RCC 7860 (cell line): ENCODE measurements around the gene STK10.
"Not testable (repeated sequence)": the region's sequence is repeated elsewhere in the genome, so short reads cannot be mapped to it uniquely, and the experiment has no call there.

Experiments used
- DNase-seq: peaks from one replicate; pipeline ENCODE4 v3.0.0-alpha.2; 2015; ENCODE audit warnings: low spot score
- FAIRE-seq: peaks from 2 replicates; lab custom pipeline; 2012; peaks lifted over from hg19 to GRCh38; lab: Jason Lieb, UNC

STK10 gene

DNA sequence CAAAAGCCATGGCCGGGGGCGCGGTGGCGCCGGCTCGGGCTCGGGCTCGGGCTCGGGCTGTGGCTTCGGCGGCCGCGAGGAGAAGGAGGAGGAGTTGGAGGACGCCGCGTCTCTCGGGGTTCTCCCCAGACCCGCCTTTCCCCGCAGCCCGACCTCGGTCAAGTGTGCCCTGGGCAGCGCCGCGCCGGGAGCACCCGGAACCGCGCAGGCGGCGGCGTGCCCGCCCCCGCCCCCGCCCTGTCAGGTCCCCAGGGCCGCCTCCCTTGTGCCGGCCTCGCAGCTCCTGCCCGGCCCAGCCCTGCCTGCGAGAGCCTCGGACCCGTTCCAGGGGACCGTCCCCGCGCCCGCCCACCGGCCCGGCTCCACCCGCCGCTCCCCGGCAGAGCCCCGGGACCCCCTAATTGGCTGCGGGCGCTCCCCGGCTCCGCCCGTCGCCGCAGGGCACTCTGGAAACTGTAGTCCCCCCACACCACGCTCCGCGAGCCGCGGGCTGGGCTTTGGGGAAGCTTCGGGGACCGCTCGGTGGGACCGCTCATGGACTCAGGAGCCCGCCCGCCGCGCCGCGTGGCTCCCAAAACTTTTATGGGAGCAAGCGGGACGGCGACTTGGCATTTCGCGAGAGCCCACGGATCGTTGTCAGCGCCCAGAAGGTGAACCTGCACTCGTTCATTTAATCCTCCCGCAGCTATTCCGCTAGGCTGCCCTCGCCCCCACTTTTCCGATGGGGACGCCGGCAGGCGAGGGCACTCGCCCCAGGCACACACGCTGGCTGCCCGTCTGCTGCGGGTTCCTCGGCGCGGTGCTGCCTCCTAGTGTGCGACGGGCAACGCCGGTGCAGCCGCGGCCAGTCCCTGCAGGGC lies at the start of gene STK10:
TSS of gene STK10 (minus strand) at position 192 of the 860 bp plus-strand sequence. CDS start at position 10, 182 bp downstream.
- FAIRE-seq (no peak), DNase-seq (peak; percentile 79)

DNA sequence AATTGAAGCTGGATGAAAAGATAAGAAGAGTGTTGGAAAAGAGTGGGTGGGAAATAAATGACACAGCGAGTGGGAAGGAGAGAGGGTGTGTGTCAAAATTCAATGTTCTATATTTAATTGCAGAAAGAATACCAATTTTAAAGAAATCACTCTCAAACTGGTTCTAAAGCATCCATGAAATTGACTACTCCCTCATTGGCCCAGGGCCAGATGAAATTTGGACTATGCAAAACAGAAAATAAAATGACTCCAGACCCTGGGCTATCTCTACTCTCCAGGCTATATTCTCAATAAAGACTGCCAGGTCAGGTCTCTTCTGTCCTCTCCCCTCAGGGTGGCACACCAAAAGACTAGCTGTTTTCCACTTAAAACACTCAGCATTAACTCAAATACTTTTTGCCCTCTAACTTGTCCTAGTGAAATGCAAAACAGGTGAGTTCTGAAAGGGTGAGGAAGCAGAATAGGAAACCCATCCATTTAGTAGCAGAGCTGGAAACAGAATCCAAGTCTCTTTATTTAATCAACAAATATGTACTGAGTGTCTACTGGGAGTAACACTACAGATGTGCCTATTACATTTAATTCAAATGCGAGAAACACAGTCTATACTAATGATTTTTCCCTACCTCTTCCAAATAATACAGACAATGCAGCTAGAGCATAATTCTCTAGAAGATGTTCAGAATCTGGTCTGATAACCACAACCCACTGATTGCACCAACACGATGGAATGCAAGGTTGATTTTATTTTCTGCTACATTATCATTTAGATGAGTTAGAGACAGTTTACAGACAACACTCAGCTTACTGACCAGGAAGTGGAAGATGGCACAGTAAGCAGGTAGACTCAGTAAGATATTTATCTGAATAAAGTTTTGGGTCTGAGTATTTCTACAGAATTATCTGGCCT lies 48.1 kb upstream of the STK10 start:
- no peak for DNase-seq
- FAIRE-seq = no peak

DNA sequence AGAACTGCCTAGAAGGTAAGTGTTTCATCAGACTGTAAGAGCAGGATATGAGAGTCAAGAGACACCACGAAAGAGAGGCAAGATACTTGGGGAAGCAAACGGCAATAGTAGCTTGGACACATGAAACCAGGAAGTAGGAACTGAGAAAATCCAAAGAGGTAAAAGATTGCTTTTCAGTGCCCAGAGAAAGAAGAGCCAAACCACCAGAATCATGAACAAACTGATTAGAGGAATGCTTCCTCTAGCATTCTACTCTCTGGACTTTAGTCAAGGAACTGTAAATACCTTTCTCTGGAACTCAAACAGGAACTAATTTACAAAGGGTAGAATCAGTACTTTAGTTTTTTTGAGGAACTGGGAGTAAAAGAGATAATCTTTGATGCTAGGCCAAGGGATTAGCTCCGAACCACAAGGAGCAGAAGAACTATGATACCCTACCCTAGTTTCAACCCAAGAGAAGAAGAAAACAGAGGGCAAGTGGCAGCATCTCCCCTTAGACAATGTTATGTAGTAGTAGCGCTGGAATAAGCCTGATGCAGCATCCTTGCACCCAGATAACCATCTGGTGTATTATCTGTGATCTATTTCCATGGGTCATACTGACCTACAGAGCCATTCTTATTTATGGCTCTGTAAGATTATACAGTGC lies 47.2 kb upstream of the STK10 start:
- no peak for DNase-seq

DNA sequence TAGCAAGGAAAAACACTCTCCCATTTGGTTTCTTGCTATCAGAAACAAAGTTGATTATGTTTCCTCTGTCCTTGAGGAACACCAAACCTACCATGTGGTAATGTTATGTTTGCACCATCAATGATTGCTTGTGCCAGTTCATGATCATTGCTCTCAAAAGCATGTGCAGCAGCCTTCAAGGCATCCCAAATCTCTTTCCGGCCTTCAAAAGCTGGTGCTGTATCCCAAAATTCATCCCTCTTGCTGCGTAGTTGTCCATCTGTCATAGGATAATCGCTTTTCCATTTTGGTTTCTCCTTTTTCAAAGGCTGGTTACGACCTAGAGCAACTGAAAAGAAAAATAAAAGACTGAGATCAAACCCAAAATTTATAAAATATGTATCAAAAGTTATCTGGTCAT lies 46.0 kb upstream of the STK10 start:
- DNase-seq (no peak), FAIRE-seq (no peak)

More for the DNA sequence above, 47.2 kb upstream of the STK10 start:
- no peak for FAIRE-seq

DNA sequence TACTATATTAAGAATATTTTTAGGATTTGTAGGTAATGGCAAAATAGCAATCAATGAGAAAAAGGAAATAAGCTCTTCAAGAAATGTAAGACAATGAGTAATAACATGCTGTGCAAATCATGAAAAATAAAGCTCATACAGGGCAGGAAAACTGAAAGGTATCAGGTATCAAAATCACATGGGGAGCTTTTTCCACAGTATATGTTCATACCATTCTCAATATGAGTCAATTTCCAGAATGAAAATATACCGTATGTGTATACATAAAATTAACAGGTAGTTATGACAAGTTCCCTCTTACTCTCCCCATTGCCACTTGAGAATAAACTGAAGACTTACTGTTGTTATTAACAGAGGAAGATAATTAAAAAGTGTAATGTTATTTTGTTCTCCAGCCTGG lies 41.9 kb upstream of the STK10 start:
- FAIRE-seq (no peak), DNase-seq (no peak)

DNA sequence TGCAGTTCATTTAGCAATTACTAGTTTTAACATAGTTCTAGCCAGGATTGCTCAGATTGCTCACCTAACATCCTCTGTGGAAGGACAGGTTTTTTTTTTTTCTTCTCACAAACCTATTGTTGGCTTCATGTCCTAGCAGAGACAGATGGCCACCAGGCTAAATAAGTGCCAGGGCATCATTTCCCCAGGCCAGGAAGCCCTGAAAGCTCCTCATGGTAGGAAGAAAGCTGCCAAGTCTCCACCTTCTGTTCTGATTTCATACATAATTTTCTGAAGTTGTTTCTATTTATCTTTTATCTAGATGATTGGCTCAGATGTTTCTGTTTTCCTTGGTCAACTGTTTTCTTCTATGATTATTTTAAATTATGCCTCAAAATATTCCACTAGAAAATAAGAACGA lies 37.0 kb upstream of the STK10 start:
- FAIRE-seq = no peak

DNA sequence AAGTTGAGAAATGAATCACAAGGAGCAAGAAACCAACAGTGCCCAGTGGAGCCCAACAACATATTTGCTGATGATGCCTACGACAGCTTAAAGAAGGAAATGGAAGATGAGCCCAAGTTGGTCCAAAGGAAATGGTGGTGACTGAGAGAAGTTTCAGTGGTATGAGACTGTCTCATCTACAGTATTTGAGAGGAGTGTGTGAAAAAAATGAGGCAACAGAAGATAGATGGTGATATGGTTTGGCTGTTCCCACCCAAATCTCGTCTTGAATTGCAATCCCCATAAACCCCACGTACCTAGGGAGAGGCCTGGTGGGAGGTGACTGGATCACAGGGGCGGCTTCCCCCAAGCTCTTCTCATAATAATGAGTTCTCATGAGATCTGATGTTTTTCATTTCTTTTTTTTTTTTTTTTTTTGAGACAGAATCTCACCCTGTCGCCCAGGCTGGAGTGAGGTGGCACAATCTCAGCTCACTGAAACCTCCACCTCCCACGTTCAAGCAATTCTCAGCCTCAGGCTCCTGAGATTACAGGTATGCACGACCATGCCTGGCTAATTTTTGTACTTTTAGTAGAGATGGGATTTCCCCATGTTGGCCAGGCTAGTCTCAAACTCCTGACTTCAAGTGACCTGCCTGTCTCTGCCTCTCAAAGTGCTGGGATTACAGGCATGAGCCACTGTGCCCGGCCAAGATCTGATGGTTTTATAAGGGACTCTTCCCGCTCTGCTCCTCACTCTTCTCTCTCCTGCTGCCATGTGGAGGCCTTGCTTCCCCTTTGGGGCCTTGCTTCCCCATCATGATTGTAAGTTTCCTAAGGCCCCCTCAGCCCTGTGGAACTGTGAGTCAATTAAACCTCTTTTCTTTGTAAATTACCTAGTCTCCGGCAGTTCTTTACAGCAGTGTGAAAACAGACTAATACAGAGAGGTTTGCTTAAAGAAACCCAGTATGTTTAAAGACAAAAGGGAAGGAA lies 36.2 kb upstream of the STK10 start:
- FAIRE-seq = no peak

More for the DNA sequence above, 37.0 kb upstream of the STK10 start:
- DNase-seq = no peak

DNA sequence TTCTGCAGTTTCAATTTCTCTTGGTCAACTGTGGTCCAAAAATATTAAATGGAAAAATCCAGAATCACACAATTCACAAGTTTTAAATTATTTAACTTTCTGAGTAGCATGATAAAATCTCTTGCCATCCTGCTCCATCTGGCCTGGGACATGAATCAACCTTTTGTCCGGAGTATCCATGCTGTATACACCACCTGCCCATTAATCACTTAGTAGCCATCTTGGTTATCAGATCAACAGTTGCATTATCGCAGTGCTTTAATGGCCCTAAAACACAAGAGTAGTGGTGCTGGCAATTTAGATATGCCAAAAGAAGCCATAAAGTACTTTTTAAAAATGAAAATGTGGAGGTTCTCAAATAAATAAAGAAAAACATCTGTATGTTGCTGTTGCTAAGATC lies 31.3 kb upstream of the STK10 start:
- DNase-seq (no peak), FAIRE-seq (no peak)

More for the DNA sequence above, 36.2 kb upstream of the STK10 start:
- no peak for DNase-seq

DNA sequence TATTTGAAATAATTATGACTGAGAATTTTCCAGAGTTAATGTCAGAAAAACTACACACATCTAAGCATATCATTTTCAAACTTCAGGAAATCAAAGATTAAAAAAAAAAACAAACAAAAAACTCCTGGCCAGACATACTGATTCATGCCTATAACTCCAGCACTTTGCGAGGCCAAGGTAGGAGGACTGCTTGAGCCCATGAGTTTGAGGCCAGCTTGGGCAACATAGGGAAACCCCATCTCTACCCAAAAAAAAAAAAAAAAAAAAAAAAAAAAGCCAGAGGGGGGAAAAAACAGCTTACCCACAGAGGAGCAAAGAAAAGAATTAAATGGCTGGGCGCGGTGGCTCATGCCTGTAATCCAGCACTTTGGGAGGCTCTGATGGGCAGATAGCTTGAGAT lies 28.3 kb upstream of the STK10 start:
- no peak for DNase-seq
- FAIRE-seq = no peak

DNA sequence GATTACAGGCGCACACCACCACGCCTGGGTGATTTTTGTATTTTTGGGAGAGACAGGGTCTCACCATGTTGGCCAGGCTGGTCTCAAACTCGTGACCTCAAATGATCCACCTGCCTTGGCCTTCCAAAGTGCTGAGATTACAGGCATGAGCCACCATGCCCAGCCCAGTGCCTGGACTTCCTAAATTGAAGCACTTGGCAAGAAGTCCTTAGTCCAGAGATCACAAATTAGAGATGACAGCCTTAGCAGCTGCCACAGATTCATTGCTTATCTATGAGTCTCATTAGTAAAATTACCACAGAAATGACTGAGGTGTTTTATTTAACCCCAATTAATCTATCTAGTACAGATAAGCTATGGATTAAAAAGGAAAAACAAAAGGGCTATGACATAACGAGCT lies 25.1 kb upstream of the STK10 start:
- no peak for DNase-seq
- no peak for FAIRE-seq

DNA sequence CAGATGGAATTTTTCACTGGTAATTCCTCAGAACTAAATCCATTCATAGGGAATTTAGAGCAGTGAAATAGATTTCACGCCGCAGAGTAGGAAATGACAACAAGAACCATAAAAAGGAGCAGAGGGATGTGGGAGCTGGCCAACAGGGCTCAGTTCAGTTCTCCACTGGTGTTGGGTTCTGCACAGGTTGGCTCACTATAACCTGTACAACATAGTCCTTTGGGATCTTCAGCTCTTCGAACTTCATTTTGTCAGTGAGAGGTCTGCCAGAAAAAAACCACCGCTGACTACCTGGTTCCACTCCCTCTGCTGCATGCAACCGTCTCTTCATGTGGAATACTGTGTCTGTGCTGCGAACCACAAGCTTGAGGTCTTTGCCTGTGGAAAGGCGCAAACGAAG lies 23.7 kb upstream of the STK10 start:
- FAIRE-seq = no peak
- DNase-seq = no peak

DNA sequence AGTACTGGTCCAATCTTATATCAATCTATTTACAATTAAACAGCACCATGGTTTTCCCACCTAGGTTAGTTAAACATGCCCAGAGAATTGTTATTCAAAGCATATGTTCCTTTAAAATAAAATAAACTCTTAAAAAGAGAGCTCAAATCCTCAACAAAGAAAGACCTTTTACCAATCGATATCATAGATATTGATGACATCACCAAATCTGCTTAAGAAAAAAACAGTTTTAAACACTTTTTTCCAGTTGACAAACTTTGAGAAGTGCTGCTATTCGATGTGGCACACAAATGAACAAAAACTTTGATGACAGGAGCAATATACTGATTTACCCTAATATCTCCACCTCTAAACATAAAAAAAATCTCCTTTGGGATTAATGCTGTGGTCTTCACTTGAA lies 21.7 kb upstream of the STK10 start:
- FAIRE-seq (no peak), DNase-seq (no peak)

DNA sequence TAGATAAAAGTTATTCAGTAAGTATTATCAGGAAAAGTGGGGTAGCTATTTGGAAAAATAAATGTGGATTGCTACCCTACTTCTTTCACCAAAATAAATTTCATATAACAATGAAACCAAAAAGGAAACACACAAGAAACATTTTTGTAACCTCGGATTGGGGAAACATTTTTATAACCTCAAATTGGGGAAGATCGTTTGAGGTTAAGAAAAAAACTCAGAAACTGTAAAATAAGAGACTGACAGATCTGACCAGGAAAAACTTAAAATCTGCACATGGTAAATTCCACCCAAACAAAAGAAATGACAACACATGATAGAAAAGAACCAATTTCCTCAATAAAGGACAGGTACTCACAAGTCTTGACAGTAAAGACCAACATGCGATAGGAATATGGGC lies 19.5 kb upstream of the STK10 start:
- no peak for DNase-seq
- no peak for FAIRE-seq

DNA sequence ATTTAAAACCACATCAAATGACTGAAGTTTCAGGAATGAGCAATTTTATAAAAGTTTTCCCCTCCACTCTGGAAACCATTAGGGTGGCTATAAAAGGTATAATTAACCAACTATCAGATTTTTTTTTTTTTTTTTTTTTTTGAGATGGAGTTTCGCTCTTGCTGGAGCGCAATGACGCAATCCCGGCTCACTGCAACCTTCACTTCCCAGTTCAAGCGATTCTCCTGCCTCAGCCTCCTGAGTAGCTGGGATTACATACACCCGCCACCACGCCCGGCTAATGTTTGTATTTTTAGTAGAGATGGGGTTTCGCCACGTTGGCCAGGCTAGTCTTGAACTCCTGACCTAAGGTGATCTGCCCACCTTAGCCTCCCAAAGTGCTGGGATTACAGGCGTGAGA lies 18.0 kb upstream of the STK10 start:
- not testable (repeated sequence) for DNase-seq, FAIRE-seq

DNA sequence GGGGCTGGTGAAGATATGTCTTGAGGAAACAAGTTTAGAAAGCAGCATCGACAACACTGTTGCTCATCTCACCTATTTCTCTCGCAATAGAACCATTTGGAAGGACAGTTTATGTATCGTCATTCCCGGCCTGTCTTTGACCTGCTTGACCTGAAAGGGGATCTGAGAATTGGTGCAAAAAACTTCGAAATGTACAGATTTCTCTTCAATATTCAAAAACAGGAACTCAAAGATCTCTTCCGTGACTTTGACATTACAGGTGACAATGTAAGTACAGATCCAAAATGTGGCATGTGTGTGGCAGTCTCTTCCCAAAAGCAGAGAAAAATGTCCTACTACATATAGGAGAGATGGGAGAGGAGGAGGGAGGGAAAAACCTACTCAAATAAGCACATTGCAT lies 12.5 kb upstream of the STK10 start:
- FAIRE-seq (no peak), DNase-seq (no peak)

DNA sequence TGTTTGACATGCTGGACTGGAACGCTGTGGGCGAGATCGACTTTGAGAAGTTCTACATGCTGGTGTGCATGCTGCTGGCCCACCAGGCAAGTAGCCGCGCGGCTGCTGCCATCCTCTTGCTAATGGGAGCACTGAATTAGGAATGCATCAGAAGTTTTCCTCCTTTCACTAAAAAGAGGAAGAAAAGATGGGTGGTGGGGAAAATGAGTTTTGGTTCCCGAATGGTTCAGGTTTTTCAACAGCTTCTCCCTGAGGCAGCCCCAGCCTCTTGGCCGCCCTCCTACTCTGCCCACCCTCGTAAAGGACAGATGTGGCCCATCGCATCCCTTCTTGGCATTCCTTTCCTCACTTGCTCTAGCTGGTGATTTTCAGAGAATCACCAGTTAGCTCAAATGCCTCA lies 11.4 kb upstream of the STK10 start:
- no peak for FAIRE-seq

DNA sequence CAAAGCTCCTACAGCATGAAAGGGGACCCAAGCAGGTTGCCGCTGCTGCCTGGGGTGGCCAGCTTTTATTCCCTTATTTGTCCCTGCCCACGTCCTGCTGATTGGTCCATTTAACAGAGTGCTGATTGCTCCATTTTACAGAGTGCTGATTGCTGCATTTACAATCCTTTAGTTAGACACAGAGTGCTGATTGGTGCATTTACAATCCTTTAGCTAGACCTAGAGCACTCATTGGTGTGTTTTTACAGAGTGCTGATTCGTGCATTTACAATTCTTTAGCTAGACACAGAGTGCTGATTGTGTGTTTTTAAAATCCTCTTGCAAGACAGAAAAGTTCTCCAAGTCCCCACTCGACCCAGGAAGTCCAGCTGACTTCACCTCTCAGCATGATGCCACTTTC lies 9.8 kb upstream of the STK10 start:
- not testable (repeated sequence) for DNase-seq, FAIRE-seq

More for the DNA sequence above, 11.4 kb upstream of the STK10 start:
- no peak for DNase-seq

DNA sequence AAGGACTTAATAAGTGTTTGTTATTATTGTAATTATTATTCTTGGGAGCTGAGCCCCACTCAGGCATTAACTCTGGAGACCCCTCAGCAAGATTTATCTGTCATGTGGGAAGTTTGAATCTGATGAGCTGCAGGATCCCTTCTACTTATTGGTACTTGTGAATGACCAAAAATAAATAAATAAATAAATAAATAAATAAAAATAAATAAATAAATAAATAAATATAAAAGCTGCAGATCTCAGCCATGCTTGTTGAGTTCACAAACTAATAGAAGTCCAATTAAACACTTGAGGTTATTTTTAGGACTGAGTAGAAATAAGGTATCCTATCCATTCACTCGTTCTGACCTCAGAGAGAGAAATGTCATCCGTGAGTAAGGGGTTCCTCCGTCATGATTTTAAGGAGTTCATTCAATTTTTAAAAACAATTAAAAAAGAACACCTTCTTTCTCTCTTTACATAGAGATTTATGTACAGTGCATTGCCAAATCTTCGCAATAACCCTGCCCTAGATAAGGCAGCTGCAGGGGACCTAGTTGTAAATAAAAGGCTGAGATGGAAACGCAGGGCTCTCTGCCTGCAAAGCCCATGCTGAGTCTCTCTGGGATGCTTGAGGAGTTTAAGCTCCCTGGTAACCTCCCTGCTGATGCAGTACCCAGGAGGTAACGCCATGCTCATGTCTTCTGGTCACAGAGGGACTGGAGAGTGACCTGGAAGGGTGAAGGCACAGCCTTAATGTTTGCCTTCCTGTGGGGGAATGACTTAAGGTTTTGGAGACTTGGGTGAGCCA lies 7.2 kb upstream of the STK10 start:
- DNase-seq (no peak), FAIRE-seq (no peak)

DNA sequence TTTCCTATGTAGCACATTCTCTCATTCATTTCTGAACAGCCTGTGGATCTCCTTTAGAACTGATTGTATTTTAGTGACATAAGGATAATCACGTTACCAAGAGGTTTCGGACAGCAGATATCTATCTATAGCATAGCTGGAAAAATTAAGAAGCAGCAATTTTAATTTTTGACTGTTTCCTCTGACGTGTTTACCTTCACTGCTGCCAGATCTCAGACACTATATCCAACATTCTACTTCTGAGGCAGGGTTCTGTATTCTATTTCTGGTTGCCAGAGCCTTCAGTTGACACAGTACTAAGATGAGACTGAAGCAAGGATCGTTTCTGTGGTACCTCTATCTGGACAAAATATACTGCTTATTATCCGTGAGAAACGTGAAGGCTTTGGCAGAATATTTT lies 5.8 kb upstream of the STK10 start, which contains the start of gene EFCAB9:
TSS of gene EFCAB9 (plus strand) at position 301 of the 400 bp plus-strand sequence. CDS start at position 302, 1 bp downstream.
- no peak for DNase-seq

More for the DNA sequence above, 5.8 kb upstream of the STK10 start, which contains the start of gene EFCAB9:
- FAIRE-seq = no peak
